Prostate gland (tissue), 2 donors: ENCODE measurements around the gene LDHA.

ENCODE experiments used
- POLR2A ChIP-seq: fragments of 450-650 bp; IDR thresholded peaks from one replicate; pipeline ENCODE4 v1.6.1; 2016; ENCODE audit warnings: antibody characterized with exemption, mild to moderate bottlenecking
- POLR2AphosphoS5 ChIP-seq: sonication (generic); formaldehyde crosslinking; IDR thresholded peaks from one replicate; pipeline ENCODE4 v1.6.1; 2017; ENCODE audit warnings: antibody characterized with exemption
- TF ChIP-seq, protein P1 (sequence below), 4 experiments: fragments of 200-600 bp in 2 of 4; fragments of 450-650 bp in 2 of 4; sonication (generic) in 2 of 4; IDR thresholded peaks; 1 replicate in 3 of 4; 2 replicates in 1 of 4; pipeline ENCODE4 v1.5.1; 2016 to 2019; ENCODE audit warnings: antibody characterized with exemption in 4 of 4, mild to moderate bottlenecking in 2 of 4, moderate library complexity in 2 of 4

DNA sequence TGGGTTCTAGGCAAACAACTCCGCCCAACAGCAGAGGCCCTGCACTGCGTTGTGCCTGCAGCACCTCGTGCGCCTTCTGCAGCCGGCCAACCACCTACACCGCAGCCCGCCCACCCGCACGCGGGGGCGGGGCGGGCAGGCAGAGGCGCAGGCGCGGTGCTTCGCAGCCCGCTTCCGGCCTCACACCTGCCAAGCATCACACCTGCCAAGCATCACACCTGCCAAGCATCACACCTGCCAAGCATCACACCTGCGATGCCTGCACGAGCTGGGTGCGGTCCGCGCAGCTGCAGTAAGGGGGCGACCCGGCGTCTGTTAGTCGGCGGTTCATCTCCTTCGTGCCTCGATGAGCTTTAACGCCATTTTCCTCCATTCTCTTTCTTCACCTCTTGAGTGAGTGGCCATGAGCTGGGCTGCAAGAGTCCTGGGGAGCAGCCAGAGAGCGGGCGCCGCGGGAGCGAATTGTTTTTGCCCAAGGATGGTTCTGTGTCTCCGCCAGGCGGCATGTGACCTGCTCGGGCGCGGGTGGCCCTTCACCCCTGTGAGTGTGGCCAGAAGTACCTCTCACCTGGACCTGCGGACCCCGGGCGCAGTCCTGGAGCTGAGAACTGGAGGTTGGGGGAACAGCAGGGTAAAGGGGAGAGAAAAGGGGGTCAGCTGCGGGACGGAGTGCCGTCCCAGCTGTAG is 61.5 kb downstream of the LDHA start, which contains the start of gene LDHAL6A:
- TF ChIP-seq, protein P1, sequence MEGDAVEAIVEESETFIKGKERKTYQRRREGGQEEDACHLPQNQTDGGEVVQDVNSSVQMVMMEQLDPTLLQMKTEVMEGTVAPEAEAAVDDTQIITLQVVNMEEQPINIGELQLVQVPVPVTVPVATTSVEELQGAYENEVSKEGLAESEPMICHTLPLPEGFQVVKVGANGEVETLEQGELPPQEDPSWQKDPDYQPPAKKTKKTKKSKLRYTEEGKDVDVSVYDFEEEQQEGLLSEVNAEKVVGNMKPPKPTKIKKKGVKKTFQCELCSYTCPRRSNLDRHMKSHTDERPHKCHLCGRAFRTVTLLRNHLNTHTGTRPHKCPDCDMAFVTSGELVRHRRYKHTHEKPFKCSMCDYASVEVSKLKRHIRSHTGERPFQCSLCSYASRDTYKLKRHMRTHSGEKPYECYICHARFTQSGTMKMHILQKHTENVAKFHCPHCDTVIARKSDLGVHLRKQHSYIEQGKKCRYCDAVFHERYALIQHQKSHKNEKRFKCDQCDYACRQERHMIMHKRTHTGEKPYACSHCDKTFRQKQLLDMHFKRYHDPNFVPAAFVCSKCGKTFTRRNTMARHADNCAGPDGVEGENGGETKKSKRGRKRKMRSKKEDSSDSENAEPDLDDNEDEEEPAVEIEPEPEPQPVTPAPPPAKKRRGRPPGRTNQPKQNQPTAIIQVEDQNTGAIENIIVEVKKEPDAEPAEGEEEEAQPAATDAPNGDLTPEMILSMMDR (IDR thresholded peaks at IDR 0.05): no peak
- TF ChIP-seq POLR2AphosphoS5: no peak
- no peak for TF ChIP-seq POLR2A
